Skeletal muscle tissue (tissue), 4 donors: Measurements from ENCODE around the gene SLC25A6. TPM values are rescaled to one million over a fixed set of nuclear protein-coding genes. Genes with fewer than 3 reads are reported as not detected.
"Not testable (repeated sequence)": the region's sequence is repeated elsewhere in the genome, so short reads cannot be mapped to it uniquely, and the experiment has no call there.

Source experiments
- H3K27ac ChIP-seq: one replicate; pipeline ENCODE4 v1.7.0; 2013; ENCODE audit warnings: mild to moderate bottlenecking, low read depth, low read length, inconsistent platforms
- H3K27me3 ChIP-seq, 3 donors: one replicate each; pipeline ENCODE4 v1.7.0; 2013; ENCODE audit warnings: low read length in 3 of 3; ENCODE audit not compliant: control insufficient read depth in 3 of 3, insufficient read depth in 3 of 3
- H3K36me3 ChIP-seq, 3 donors: one replicate each; pipeline ENCODE4 v1.7.0; 2013; ENCODE audit warnings: low read length in 3 of 3; ENCODE audit not compliant: control insufficient read depth in 3 of 3, insufficient read depth in 3 of 3
- H3K4me1 ChIP-seq, 3 donors: one replicate each; pipeline ENCODE4 v1.7.0; 2013; ENCODE audit warnings: low read length in 3 of 3, mild to moderate bottlenecking in 3 of 3; ENCODE audit not compliant: control insufficient read depth in 3 of 3, insufficient read depth in 3 of 3
- H3K4me3 ChIP-seq, 3 donors: one replicate each; pipeline ENCODE4 v1.7.0; 2013; ENCODE audit warnings: low read length in 3 of 3
- H3K9ac ChIP-seq, 3 donors: one replicate each; pipeline ENCODE4 v1.7.0; 2013; ENCODE audit warnings: low read length in 3 of 3, mild to moderate bottlenecking in 3 of 3, moderate library complexity in 2 of 3, low read depth in 1 of 3
- H3K9me3 ChIP-seq, 3 donors: one replicate each; pipeline ENCODE4 v1.7.0; 2013; ENCODE audit warnings: low read length in 3 of 3; ENCODE audit not compliant: control insufficient read depth in 3 of 3
- total RNA-seq: library from RNA; depleted of rRNA; stranded (reverse); fragments of >200 nt; gene quantifications from one replicate; pipeline ENCODE4 v1.2.3, GENCODE V29; 2014
- donor health status: Osteomylitis.

Gene SLC25A6
- total RNA-seq, 1 donor from 2014 or later, result 185 TPM

DNA sequence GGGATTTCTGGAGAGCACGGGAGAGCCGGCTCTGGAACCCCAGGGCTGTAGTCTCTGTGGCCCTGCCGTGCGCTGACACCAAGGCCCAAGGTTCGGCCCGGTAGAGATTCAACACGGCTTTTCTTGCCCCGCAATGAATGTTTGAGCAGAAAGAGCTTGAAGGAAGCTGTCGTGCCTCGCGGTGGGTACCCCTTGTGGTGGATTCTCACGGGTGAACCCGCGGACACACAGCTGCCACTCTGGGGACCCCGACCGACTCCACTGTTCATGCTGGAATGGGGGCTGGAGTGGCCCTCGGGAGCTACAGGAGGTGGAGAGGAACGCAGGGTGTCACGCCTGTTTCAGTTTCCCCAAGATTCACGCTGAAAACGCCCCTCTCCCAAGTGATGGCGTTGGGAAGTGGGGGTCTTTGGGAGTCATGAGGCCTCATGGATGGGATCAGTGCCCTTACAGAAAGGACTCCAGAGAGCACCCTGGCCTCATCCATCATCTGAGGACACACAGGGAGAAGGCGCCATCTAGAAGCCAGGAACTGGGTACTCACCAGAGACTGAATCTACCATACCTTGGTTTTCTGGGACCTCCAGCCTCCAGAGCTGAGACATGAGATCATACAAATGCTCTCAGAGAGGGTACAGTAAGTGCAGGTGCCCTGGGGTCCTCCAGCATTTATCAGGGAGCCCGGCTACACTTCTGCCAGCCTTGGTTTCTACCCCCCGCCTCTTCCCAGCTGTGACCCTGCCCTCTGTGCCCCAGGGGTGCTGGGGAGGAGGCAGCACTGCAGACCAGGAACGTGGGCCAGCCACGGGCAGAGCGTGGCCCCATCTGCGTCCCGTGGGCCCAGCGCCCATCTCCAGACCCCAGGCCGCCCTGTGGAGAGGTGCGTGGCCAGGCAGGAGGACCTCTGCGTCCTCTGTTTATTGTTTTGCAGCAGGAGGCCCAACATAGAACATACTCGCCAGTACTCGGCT is 6.4 kb downstream of the SLC25A6 start:
- Histone ChIP-seq H3K27me3 (no peaks in the 10 kb centered on the region), H3K27ac (no peak overlapping the region), H3K9ac (no peak overlapping the region), H3K4me1 (peaks cover 22 to 35% (median 32%) of the 10 kb centered on the region in 3 donors), H3K4me3 (no peak overlapping the region), H3K9me3 (no peaks in the 10 kb centered on the region), H3K36me3 (peaks cover 59 to 63% (median 60%) of the 10 kb centered on the region in 3 donors)

- peaks cover 54 to 58% (median 57%) of the 10 kb centered on the region in 3 donors for H3K36me3 ChIP-seq
- H3K27me3 ChIP-seq, result no peaks in the 10 kb centered on the region
- H3K27ac ChIP-seq, result no peak overlapping the region
- H3K9ac ChIP-seq, result no peak overlapping the region
- H3K4me3 ChIP-seq, result no peak overlapping the region
- peaks cover 15 to 27% (median 24%) of the 10 kb centered on the region in 3 donors for H3K4me1 ChIP-seq
- H3K9me3 ChIP-seq, result no peaks in the 10 kb centered on the region
Observed at GRCh38 chrX:1384658-1385252, 7.2 kb downstream of the SLC25A6 start.

GRCh38 chrX:1380672-1381233 is 11.2 kb downstream of the SLC25A6 start:
- Histone ChIP-seq H3K9me3 (no peaks in the 10 kb centered on the region), H3K4me3 (no peak overlapping the region), H3K27me3 (no peaks in the 10 kb centered on the region), H3K9ac (no peak overlapping the region), H3K4me1 (no peaks in the 10 kb centered on the region), H3K27ac (no peak overlapping the region), H3K36me3 (peaks cover 15 to 18% (median 17%) of the 10 kb centered on the region in 3 donors)

GRCh38 chrX:1378306-1378759 is 13.6 kb downstream of the SLC25A6 start:
- Histone ChIP-seq H3K27me3 (no peaks in the 10 kb centered on the region), H3K9me3 (no peaks in the 10 kb centered on the region), H3K36me3 (peaks cover 1 to 2% (median 2%) of the 10 kb centered on the region in 3 donors), H3K27ac (no peak overlapping the region), H3K9ac (no peak overlapping the region), H3K4me3 (no peak overlapping the region), H3K4me1 (no peaks in the 10 kb centered on the region)

DNA sequence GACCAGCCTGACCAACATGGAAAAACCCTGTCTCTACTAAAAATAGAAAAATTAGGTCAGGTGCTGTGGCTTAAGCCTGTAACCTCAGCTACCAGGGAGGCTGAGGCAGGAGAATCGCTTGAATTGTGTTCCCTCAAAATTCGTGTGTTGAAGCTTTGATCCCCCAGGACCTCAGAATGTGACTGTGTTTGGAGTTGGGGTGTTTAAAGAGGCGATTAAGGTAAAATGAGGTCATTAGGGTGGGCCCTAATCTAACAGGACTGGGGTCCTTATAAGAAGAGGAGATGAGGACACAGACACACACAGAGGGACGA is 23.6 kb downstream of the SLC25A6 start:
- no peaks in the 10 kb centered on the region for H3K27me3 ChIP-seq
- no peak overlapping the region for H3K27ac ChIP-seq
- H3K4me1 ChIP-seq, result no peaks in the 10 kb centered on the region
- no peaks in the 10 kb centered on the region for H3K9me3 ChIP-seq
- H3K36me3 ChIP-seq, result peaks cover 0 to 5% (median 0%) of the 10 kb centered on the region in 3 donors
- no peak overlapping the region for H3K4me3 ChIP-seq
- H3K9ac ChIP-seq, result no peak overlapping the region

DNA sequence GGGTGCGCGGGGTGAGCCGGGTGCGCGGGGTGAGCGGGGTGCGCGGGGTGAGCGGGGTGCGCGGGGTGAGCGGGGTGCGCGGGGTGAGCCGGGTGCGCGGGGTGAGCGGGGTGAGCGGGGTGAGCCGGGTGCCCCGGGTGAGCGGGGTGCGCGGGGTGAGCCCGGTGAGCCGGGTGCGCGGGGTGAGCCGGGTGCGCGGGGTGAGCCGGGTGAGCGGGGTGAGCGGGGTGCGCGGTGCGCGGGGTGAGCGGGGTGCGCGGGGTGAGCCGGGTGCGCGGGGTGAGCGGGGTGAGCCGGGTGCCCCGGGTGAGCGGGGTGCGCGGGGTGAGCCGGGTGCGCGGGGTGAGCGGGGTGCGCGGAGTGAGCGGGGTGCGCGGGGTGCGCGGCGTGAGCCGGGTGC is 25.6 kb downstream of the SLC25A6 start:
- not testable (repeated sequence) for H3K27me3 ChIP-seq, H3K4me1 ChIP-seq, H3K36me3 ChIP-seq, H3K9ac ChIP-seq, H3K4me3 ChIP-seq, H3K9me3 ChIP-seq, H3K27ac ChIP-seq

GRCh38 chrX:1361910-1362309 is 30.0 kb downstream of the SLC25A6 start:
- no peak overlapping the region for H3K9ac ChIP-seq
- H3K4me1 ChIP-seq, result no peaks in the 10 kb centered on the region
- no peak overlapping the region for H3K27ac ChIP-seq
- peaks cover 5 to 8% (median 6%) of the 10 kb centered on the region in 3 donors for H3K36me3 ChIP-seq
- no peaks in the 10 kb centered on the region for H3K9me3 ChIP-seq
- H3K4me3 ChIP-seq, result no peak overlapping the region
- no peaks in the 10 kb centered on the region for H3K27me3 ChIP-seq

DNA sequence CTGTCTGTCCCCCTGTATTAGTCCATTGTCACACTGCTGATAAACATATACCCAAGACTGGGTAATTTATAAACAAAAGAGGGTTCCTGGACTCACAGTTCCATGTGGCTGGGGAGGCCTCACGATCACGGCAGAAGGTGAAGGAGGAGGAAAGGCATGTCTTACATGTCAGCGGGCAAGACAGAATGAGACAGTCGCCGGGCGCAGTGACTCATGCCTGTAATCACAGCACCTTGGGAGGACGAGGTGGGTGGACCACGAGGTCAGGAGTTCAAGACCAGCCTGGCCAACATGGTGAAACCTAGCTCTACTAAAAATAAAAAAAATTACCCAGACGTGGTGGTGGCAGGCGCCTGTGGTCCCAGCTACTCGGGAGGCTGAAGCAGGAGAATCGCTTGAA is 30.6 kb downstream of the SLC25A6 start:
- Histone ChIP-seq H3K27ac (no peak overlapping the region), H3K9me3 (no peaks in the 10 kb centered on the region), H3K9ac (no peak overlapping the region), H3K4me1 (no peaks in the 10 kb centered on the region), H3K4me3 (no peak overlapping the region), H3K27me3 (no peaks in the 10 kb centered on the region), H3K36me3 (peaks cover 5 to 8% (median 6%) of the 10 kb centered on the region in 3 donors)

DNA sequence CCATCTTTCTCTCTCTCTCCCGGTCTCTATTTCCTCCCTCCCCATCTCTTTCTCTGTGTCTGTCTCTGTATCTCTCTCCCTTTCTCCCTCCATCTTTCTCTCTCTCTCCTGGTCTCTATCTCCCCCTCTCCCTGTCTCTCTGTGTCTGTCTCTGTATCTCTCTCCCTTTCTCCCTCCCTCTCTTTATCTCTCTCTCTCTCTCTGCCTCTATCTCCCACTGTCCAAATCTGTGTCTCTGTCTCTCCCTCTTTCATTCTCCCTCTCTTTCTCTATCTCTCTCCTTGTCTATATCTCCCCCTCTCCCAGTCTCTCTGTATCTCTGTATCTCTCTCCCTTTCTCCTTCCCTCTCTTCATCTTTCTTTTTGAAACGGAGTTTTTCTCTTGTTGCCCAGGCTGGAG is 31.7 kb downstream of the SLC25A6 start:
- no peaks in the 10 kb centered on the region for H3K9me3 ChIP-seq
- no peaks in the 10 kb centered on the region for H3K27me3 ChIP-seq

DNA sequence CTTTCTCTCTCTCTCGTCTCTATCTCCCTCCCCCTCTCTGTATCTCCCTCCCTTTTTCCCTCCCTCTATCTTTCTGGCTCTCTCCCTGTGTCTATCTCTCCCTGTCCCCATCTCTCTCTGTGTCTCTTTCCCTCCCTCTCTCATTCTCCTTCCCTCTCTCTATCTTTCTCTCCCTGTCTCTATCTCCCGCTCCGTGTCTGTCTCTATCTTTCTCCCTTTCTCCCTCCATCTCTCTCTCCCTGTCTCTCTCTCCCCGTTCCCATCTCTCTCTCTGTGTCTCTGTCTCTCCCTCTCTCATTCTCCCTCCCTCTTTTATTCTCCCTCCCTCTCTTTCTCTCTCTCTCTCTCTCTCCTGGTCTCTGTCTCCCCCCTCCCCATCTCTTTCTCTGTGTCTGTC is 32.4 kb downstream of the SLC25A6 start:
- no peaks in the 10 kb centered on the region for H3K4me1 ChIP-seq

More for the DNA sequence above, 31.7 kb downstream of the SLC25A6 start:
- Histone ChIP-seq H3K9ac (no peak overlapping the region), H3K4me1 (no peaks in the 10 kb centered on the region), H3K4me3 (no peak overlapping the region), H3K36me3 (peaks cover 5 to 8% (median 6%) of the 10 kb centered on the region in 3 donors), H3K27ac (no peak overlapping the region)

More for the DNA sequence above, 32.4 kb downstream of the SLC25A6 start:
- Histone ChIP-seq H3K9ac (no peak overlapping the region), H3K36me3 (peaks cover 5 to 8% (median 6%) of the 10 kb centered on the region in 3 donors), H3K27me3 (no peaks in the 10 kb centered on the region), H3K27ac (no peak overlapping the region), H3K9me3 (no peaks in the 10 kb centered on the region), H3K4me3 (no peak overlapping the region)
